Colonic mucosa (tissue), 4 donors: ENCODE measurements around the gene KRTAP4-16. TPM values are rescaled to one million over a fixed set of nuclear protein-coding genes. Genes with fewer than 3 reads are reported as not detected.
"Not testable (repeated sequence)": the region's sequence is repeated elsewhere in the genome, so short reads cannot be mapped to it uniquely, and the experiment has no call there.

Experiments used
- DNase-seq: peaks from one replicate; pipeline ENCODE4 v3.0.0-alpha.2; 2020
- H3K27ac ChIP-seq: fragments of 200-600 bp; one replicate; pipeline ENCODE4 v1.8.0; 2021
- H3K27me3 ChIP-seq: fragments of 200-600 bp; one replicate; pipeline ENCODE4 v1.8.0; 2021
- H3K36me3 ChIP-seq: fragments of 200-600 bp; one replicate; pipeline ENCODE4 v1.8.0; 2021
- H3K4me1 ChIP-seq: fragments of 200-600 bp; one replicate; pipeline ENCODE4 v1.8.0; 2021; ENCODE audit warnings: mild to moderate bottlenecking
- H3K4me3 ChIP-seq: fragments of 200-600 bp; one replicate; pipeline ENCODE4 v1.8.0; 2021
- H3K9ac ChIP-seq, 2 donors: one replicate each; pipeline ENCODE4 v1.7.0; 2013; ENCODE audit warnings: control low read depth in 2 of 2, low read depth in 2 of 2, low read length in 2 of 2
- H3K9me3 ChIP-seq: fragments of 200-600 bp; one replicate; pipeline ENCODE4 v1.8.0; 2021
- CTCF ChIP-seq: fragments of 200-600 bp; IDR thresholded peaks from one replicate; pipeline ENCODE4 v1.8.0; 2022; ENCODE audit warnings: antibody characterized with exemption, mild to moderate bottlenecking
- intact Hi-C: fragments of 100-400 bp; cut with DNase I; formaldehyde crosslinking; loops from one replicate; pipeline ENCODE4 v1.14.1; 2022
- total RNA-seq, 2 donors: library from RNA; stranded (reverse); fragmentation: NEBNext Ultra II Directional in 1 of 2; extraction: Animal tissue kit (Norgen Biotek cat#: 25700) in 1 of 2; gene quantifications; one replicate each; pipeline ENCODE4 v1.2.1, GENCODE V29; 2021
- donor health status: healthy.
- donor health status: DM: no; HTN: no; CAD: no.
- donor health status: DM: no; HTN: no; CAD: no.

The KRTAP4-16 gene
- total RNA-seq, 2 donors from 2014 or later: not detected

- intact Hi-C loops: no loop called here
- Histone ChIP-seq H3K4me3 (no peak within 1 kb of the TSS), H3K9ac (no peak within 1 kb of the TSS), H3K36me3 (no peaks in the 10 kb centered on the region), H3K27ac (no peak within 1 kb of the TSS), H3K4me1 (no peaks in the 10 kb centered on the region), H3K9me3 (no peaks in the 10 kb centered on the region), H3K27me3 (no peaks in the 10 kb centered on the region)
- DNase-seq: no peak
- no peak for TF ChIP-seq CTCF
Measured at GRCh38 chr17:41098042-41098441, 4.0 kb downstream of the KRTAP4-16 start, which contains the start of gene KRTAP4-8. Gene KRTAP4-8, minus strand, starts transcription at chr17:41098142. Its CDS starts 58 bp downstream, at chr17:41098084.

GRCh38 chr17:41096055-41096454, 6.0 kb downstream of the KRTAP4-16 start:
- no peak overlapping the region for H3K4me3 ChIP-seq

GRCh38 chr17:41088760-41089352, 13.2 kb downstream of the KRTAP4-16 start:
- DNase-seq, intact Hi-C loops, H3K9ac ChIP-seq, H3K27me3 ChIP-seq, H3K4me3 ChIP-seq, H3K36me3 ChIP-seq, H3K4me1 ChIP-seq, H3K9me3 ChIP-seq, H3K27ac ChIP-seq: not testable (repeated sequence)

More at GRCh38 chr17:41096055-41096454, 6.0 kb downstream of the KRTAP4-16 start:
- Histone ChIP-seq H3K4me1 (no peaks in the 10 kb centered on the region), H3K9ac (no peak overlapping the region), H3K27ac (no peak overlapping the region), H3K36me3 (no peaks in the 10 kb centered on the region), H3K9me3 (no peaks in the 10 kb centered on the region), H3K27me3 (no peaks in the 10 kb centered on the region)
- TF ChIP-seq CTCF: no peak
- intact Hi-C loops: no loop called here
- DNase-seq: no peak

- DNase-seq, H3K36me3 ChIP-seq, H3K27ac ChIP-seq, H3K4me3 ChIP-seq, H3K4me1 ChIP-seq, H3K9me3 ChIP-seq, H3K9ac ChIP-seq, intact Hi-C loops, H3K27me3 ChIP-seq: not testable (repeated sequence)
Measured at GRCh38 chr17:41084100-41084856, 17.7 kb downstream of the KRTAP4-16 start, which contains the start of gene KRTAP4-7. Gene KRTAP4-7, plus strand, starts transcription at chr17:41084150. Its CDS starts 57 bp downstream, at chr17:41084207.

- H3K9ac ChIP-seq, intact Hi-C loops, H3K4me1 ChIP-seq, H3K36me3 ChIP-seq, H3K9me3 ChIP-seq, H3K27ac ChIP-seq, H3K27me3 ChIP-seq, DNase-seq, H3K4me3 ChIP-seq: not testable (repeated sequence)
Measured at GRCh38 chr17:41083427-41083826, 18.6 kb downstream of the KRTAP4-16 start.

GRCh38 chr17:41082626-41083025, 19.4 kb downstream of the KRTAP4-16 start:
- H3K4me3 ChIP-seq: no peak overlapping the region
- TF ChIP-seq CTCF: no peak
- no peaks in the 10 kb centered on the region for H3K4me1 ChIP-seq
- DNase-seq: no peak
- no peak overlapping the region for H3K9ac ChIP-seq
- H3K27me3 ChIP-seq: no peaks in the 10 kb centered on the region
- H3K9me3 ChIP-seq: no peaks in the 10 kb centered on the region
- no peaks in the 10 kb centered on the region for H3K36me3 ChIP-seq
- intact Hi-C loops: no loop called here
- H3K27ac ChIP-seq: no peak overlapping the region

- no peaks in the 10 kb centered on the region for H3K4me1 ChIP-seq
- H3K4me3 ChIP-seq: no peak overlapping the region
- no peaks in the 10 kb centered on the region for H3K9me3 ChIP-seq
- H3K27me3 ChIP-seq: no peaks in the 10 kb centered on the region
- intact Hi-C loops: no loop called here
- no peak for TF ChIP-seq CTCF
- H3K27ac ChIP-seq: no peak overlapping the region
- no peaks in the 10 kb centered on the region for H3K36me3 ChIP-seq
- DNase-seq: no peak
- H3K9ac ChIP-seq: no peak overlapping the region
Measured at GRCh38 chr17:41076788-41077187, 25.2 kb downstream of the KRTAP4-16 start.
